K562 (cell line): ENCODE measurements around the gene YIPF2. TPM values are rescaled to one million over a fixed set of nuclear protein-coding genes. Genes with fewer than 3 reads are reported as not detected.

ENCODE experiments used
- ATAC-seq: fragments of 200-7000 bp; cut with Tn5 transposase; 3 replicates; pipeline ENCODE4 v1.9.1; 2020; ENCODE audit warnings: moderate library complexity
- BruUV-seq: library from RNA; stranded (reverse); fragments of 400-500 nt; replicated peaks from 2 replicates; lab custom pipeline; 2021; lab: Mats Ljungman, UMichigan
- CTCF ChIA-PET: fragments of 300-600 bp; formaldehyde crosslinking; extraction: SDS; loops from one replicate; lab custom pipeline; 2021; ENCODE audit warnings: low intra/inter-chr PET ratio; lab: Yijun Ruan, JAX
- POLR2A ChIA-PET: fragments of 300-600, 350-650 bp; sonication (Branson Sonifier 250); formaldehyde crosslinking; extraction: SDS; loops from one replicate; lab custom pipeline; 2021; ENCODE audit warnings: antibody characterized with exemption, inconsistent platforms; lab: Yijun Ruan, JAX
- DNase-seq, 4 experiments: peaks; one replicate each; pipeline versions ENCODE4 v3.0.0 to v3.0.0-alpha.2; 2011 to 2018; ENCODE audit warnings: low spot score in 3 of 4, mixed read lengths in 3 of 4; ENCODE audit errors: extremely low read depth in 1 of 4
- FAIRE-seq: peaks from 2 replicates; lab custom pipeline; 2011; peaks lifted over from hg19 to GRCh38; lab: Jason Lieb, UNC
- H2AFZ ChIP-seq: 2 replicates; pipeline ENCODE4 v1.6.0; 2011; ENCODE audit warnings: low read depth, low read length, control low read depth, inconsistent platforms
- H3K27ac ChIP-seq: fragments of 200-600 bp; 3 replicates; pipeline ENCODE4 v1.8.0; 2011; ENCODE audit warnings: low read depth, mild to moderate bottlenecking, control low read depth, inconsistent platforms, low read length, moderate library complexity, mixed read lengths; ENCODE audit errors: extremely low read depth
- H3K27me3 ChIP-seq, 2 experiments: fragments of 300-600 bp in 1 of 2; 2 replicates in 1 of 2; 3 replicates in 1 of 2; pipeline versions ENCODE4 v1.6.0 to v1.8.0; 2011; ENCODE audit warnings: inconsistent platforms in 2 of 2, low read length in 2 of 2, mild to moderate bottlenecking in 1 of 2, mixed read lengths in 1 of 2, moderate library complexity in 1 of 2; ENCODE audit not compliant: control insufficient read depth in 2 of 2, insufficient read depth in 2 of 2
- H3K36me3 ChIP-seq: fragments of 300-600 bp; 3 replicates; pipeline ENCODE4 v1.8.0; 2011; ENCODE audit warnings: mild to moderate bottlenecking, low read length, inconsistent platforms; ENCODE audit not compliant: control insufficient read depth, insufficient read depth
- H3K4me1 ChIP-seq, 2 experiments: fragments of 200-600 bp in 1 of 2; replicated peaks in 1 of 2; 2 replicates in 1 of 2; 3 replicates in 1 of 2; pipeline versions ENCODE4 v1.5.1 to v1.8.0; 2011; ENCODE audit warnings: inconsistent platforms in 2 of 2, low read length in 2 of 2, mild to moderate bottlenecking in 1 of 2, mixed read lengths in 1 of 2, moderate library complexity in 1 of 2; ENCODE audit not compliant: control insufficient read depth in 2 of 2, insufficient read depth in 2 of 2
- H3K4me2 ChIP-seq: 2 replicates; pipeline ENCODE4 v1.6.1; 2011; ENCODE audit warnings: low read length, control low read depth, inconsistent platforms, mixed read lengths; ENCODE audit not compliant: insufficient read depth
- H3K4me3 ChIP-seq: fragments of 200-600 bp; sonication (generic), shearing (Covaris generic); 2 replicates; pipeline ENCODE4 v1.5.1; 2016; ENCODE audit warnings: control low read depth, inconsistent platforms
- H3K79me2 ChIP-seq: fragments of 200-600 bp; 3 replicates; pipeline ENCODE4 v1.8.0; 2011; ENCODE audit warnings: low read length, inconsistent platforms; ENCODE audit not compliant: control insufficient read depth, insufficient read depth
- H3K9ac ChIP-seq, 2 experiments: 2 replicates each; pipeline versions ENCODE4 v1.6.0 to v1.6.1; 2011; ENCODE audit warnings: low read depth in 2 of 2, low read length in 2 of 2, control low read depth in 1 of 2, inconsistent platforms in 1 of 2, mild to moderate bottlenecking in 1 of 2, mixed read lengths in 1 of 2; ENCODE audit not compliant: insufficient read depth in 1 of 2
- H3K9me1 ChIP-seq: one replicate; pipeline ENCODE4 v1.6.0; 2011; ENCODE audit warnings: inconsistent platforms, mild to moderate bottlenecking, low read length, moderate library complexity; ENCODE audit not compliant: control insufficient read depth, insufficient read depth
- H3K9me3 ChIP-seq: replicated peaks from 2 replicates; pipeline ENCODE4 v1.5.1; 2011; ENCODE audit warnings: low read depth, low read length, inconsistent platforms; ENCODE audit not compliant: control insufficient read depth, insufficient read depth
- H4K20me1 ChIP-seq: replicated peaks from 2 replicates; pipeline ENCODE4 v1.6.1; 2011; ENCODE audit warnings: low read length, inconsistent platforms, mixed read lengths; ENCODE audit not compliant: control insufficient read depth, insufficient read depth
- EP300 ChIP-seq: IDR thresholded peaks from 2 replicates; pipeline ENCODE4 v1.6.1; 2012; ENCODE audit warnings: low read length, improper control_type of control experiment
- FOXA1 ChIP-seq: fragments of 450-650 bp; IDR thresholded peaks from 2 replicates; pipeline ENCODE4 v1.6.1; 2016; ENCODE audit warnings: mild to moderate bottlenecking, borderline replicate concordance
- FOXA3 ChIP-seq, 2 experiments: fragments of 450-650 bp in 1 of 2; sonication (generic) in 1 of 2; formaldehyde crosslinking; IDR thresholded peaks in 1 of 2; conservative IDR thresholded peaks in 1 of 2; 2 replicates each; pipeline versions ENCODE4 v1.4.0 to v1.8.0; 2020 to 2022; ENCODE audit warnings: mild to moderate bottlenecking in 2 of 2, missing genetic modification reagents in 1 of 2
- GABPB2 ChIP-seq: fragments of 250-450 bp; sonication (Bioruptor Pico); conservative IDR thresholded peaks from 2 replicates; pipeline ENCODE4 v1.5.1; 2021; ENCODE audit warnings: mild to moderate bottlenecking
- HIVEP1 ChIP-seq: fragments of 250-450 bp; sonication (Bioruptor Pico); IDR thresholded peaks from 2 replicates; pipeline ENCODE4 v1.4.0; 2020; ENCODE audit warnings: mild to moderate bottlenecking
- HMG20B ChIP-seq: fragments of 250-450 bp; sonication (Bioruptor Pico); IDR thresholded peaks from 2 replicates; pipeline ENCODE4 v1.5.0; 2021; ENCODE audit warnings: mild to moderate bottlenecking
- HMGN3 ChIP-seq: IDR thresholded peaks from 2 replicates; pipeline ENCODE4 v1.6.1; 2011; ENCODE audit warnings: borderline replicate concordance, low read depth, mild to moderate bottlenecking, mixed read lengths, low read length; ENCODE audit not compliant: insufficient read length; ENCODE audit errors: extremely low read depth
- KDM5B ChIP-seq: fragments of 200-600 bp; sonication (generic); IDR thresholded peaks from 2 replicates; pipeline ENCODE4 v1.6.1; 2012; ENCODE audit warnings: low read depth, mild to moderate bottlenecking, moderate library complexity, low read length, control low read depth, inconsistent platforms; ENCODE audit not compliant: insufficient replicate concordance
- NELFE ChIP-seq: IDR thresholded peaks from 2 replicates; pipeline ENCODE4 v1.6.1; 2011; ENCODE audit warnings: mild to moderate bottlenecking; ENCODE audit not compliant: insufficient read depth, insufficient read length
- NFRKB ChIP-seq: fragments of 450-650 bp; IDR thresholded peaks from 2 replicates; pipeline ENCODE4 v1.6.1; 2016; ENCODE audit warnings: low read depth
- POLR2A ChIP-seq: fragments of 450-650 bp; conservative IDR thresholded peaks from 2 replicates; pipeline ENCODE4 v1.6.1; 2016
- POLR2G ChIP-seq: fragments of 200-400 bp; formaldehyde crosslinking; IDR thresholded peaks from 2 replicates; pipeline ENCODE4 v1.6.1; 2017; ENCODE audit warnings: low read depth, mild to moderate bottlenecking, antibody characterized with exemption, low read length, moderate library complexity
- RBM22 ChIP-seq: fragments of 200-400 bp; formaldehyde crosslinking; IDR thresholded peaks from 2 replicates; pipeline ENCODE4 v1.6.1; 2018; ENCODE audit warnings: low read length, low read depth; ENCODE audit not compliant: poor library complexity, severe bottlenecking
- SNRNP70 ChIP-seq: fragments of 200-400 bp; formaldehyde crosslinking; optimal IDR thresholded peaks from 2 replicates; pipeline ENCODE3; 2017; ENCODE audit warnings: low read depth, low read length
- SUPT5H ChIP-seq: fragments of 450-650 bp; IDR thresholded peaks from 2 replicates; pipeline ENCODE4 v1.6.1; 2016
- ZNF57 ChIP-seq: fragments of 450-650 bp; formaldehyde crosslinking; IDR thresholded peaks from 2 replicates; pipeline ENCODE4 v1.4.0; 2020; ENCODE audit warnings: mild to moderate bottlenecking, moderate library complexity
- WGBS: fragments of 100-300 bp; shearing (Covaris generic); methylation state at CpG from one replicate; pipeline ENCODE4 v1.1.6; 2016; ENCODE audit warnings: low coverage, mixed read lengths; ENCODE audit not compliant: insufficient coverage; ENCODE audit errors: missing lambda C conversion rate; 5-methylcytosine and 5-hydroxymethylcytosine counted together
- in situ Hi-C: fragments of 300-500 bp; cut with MboI; formaldehyde crosslinking; loops from 4 replicates; pipeline ENCODE4 v1.15.0; 2018; ENCODE audit warnings: inconsistent platforms, mixed read lengths
- intact Hi-C: fragments of 100-400 bp; cut with micrococcal nuclease; formaldehyde crosslinking; loops from 2 replicates; pipeline ENCODE4 v1.14.2; 2022
- polyA plus RNA-seq, 8 experiments: library from polyadenylated mRNA; depleted of rRNA in 4 of 8; stranded (reverse) in 5 of 8; unstranded in 3 of 8; fragments of >200 nt; fragmentation: Nextera tagmentation in 2 of 8; fragmentation: Illumina TruSeq in 1 of 8; extraction: Ambion mirVana in 2 of 8; extraction: Trizol in 1 of 8; gene quantifications; 2 replicates each; pipeline versions ENCODE4 v1.2.1 to v1.2.3, GENCODE V29; 2011 to 2014; ENCODE audit warnings: inconsistent platforms in 1 of 8, missing spikeins in 1 of 8
- total RNA-seq, 7 experiments: library from RNA; depleted of rRNA in 6 of 7; stranded (reverse); fragments of >200 nt in 6 of 7; fragmentation: Illumina TruSeq in 2 of 7; extraction: Trizol in 2 of 7; gene quantifications; 2 replicates each; pipeline versions ENCODE4 v1.2.1 to v1.2.3, GENCODE V29; 2011 to 2021; ENCODE audit warnings: low replicate concordance in 1 of 7
- TF ChIP-seq, protein P1 (sequence below): fragments of 450-650 bp; formaldehyde crosslinking; IDR thresholded peaks from 2 replicates; pipeline ENCODE4 v1.4.0; 2022; ENCODE audit warnings: missing genetic modification characterization
- TF ChIP-seq, protein P2 (sequence below): fragments of 250-450 bp; sonication (Bioruptor Pico); IDR thresholded peaks from 2 replicates; pipeline ENCODE4 v1.5.0; 2020; ENCODE audit warnings: mild to moderate bottlenecking, borderline replicate concordance
- TF ChIP-seq, protein P3 (sequence below): fragments of 250-450 bp; sonication (Bioruptor Pico); IDR thresholded peaks from 2 replicates; pipeline ENCODE4 v1.4.0; 2020

The YIPF2 gene
- total and polyA plus RNA-seq, 9 of the 15 experiments (the other 6 are each of a cell fraction or from before 2014, with no cell fraction given) = 1.3 to 65.2 (median 31.6) TPM

DNA sequence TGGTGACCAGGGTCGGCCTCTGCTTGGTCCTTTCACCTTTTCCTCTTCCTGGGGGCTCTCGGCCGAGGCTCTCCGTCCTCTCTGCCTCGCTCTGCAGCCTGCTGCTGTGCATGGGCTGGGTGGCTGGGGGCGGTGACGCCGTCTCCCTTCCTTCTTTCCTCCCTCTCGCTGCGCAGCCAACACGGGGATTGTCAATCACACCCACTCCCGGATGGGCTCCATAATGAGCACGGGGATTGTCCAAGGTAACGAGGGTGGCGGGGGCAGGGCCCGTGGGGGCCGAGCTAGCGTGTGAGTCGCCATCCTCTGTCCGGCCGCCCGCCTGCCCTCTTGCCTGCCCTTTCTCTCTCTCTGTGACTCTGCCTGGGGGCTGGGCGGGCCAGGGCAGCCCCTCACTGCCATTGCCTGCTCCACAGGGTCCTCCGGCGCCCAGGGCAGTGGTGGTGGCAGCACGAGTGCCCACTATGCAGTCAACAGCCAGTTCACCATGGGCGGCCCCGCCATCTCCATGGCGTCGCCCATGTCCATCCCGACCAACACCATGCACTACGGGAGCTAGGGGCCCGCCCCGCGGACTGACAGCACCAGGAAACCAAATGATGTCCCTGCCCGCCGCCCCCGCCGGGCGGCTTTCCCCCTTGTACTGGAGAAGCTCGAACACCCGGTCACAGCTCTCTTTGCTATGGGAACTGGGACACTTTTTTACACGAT lies 7.1 kb downstream of the YIPF2 start:
- Histone ChIP-seq H3K36me3 (peaks cover 73% of the 10 kb centered on the region; the same call in 2 of the 3 replicates), H3K9me3 (no peaks in the 10 kb centered on the region), H3K4me2 (no peak overlapping the region), H3K4me3 (no peak overlapping the region), H3K9ac (peak overlapping the region in 1 of 2 experiments; percentile 37; a peak in 1 of 4 replicates), H3K27me3 (no peaks in the 10 kb centered on the region), H3K4me1 (peaks cover 0 to 36% of the 10 kb centered on the region in 2 experiments; a peak in 1 of 5 replicates), H4K20me1 (no peaks in the 10 kb centered on the region), H3K79me2 (no peaks in the 10 kb centered on the region), H2AFZ (no peak overlapping the region), H3K9me1 (peaks cover 5% of the 10 kb centered on the region), H3K27ac (no peak overlapping the region)
- ChIA-PET POLR2A (interaction anchor here (1.4 kb wide), 1 partner anchor 9 kb away, joined by 4 read pairs; no protein-coding TSS in a partner anchor), CTCF (no interaction called here)
- in situ Hi-C loops (no loop called here), intact Hi-C loops (no loop called here)
- no TSS peak for BruUV-seq
- 90% methylated on average over 38 of the region's 43 CpGs for WGBS
- FAIRE-seq (no peak), DNase-seq (no peak), ATAC-seq (peak; percentile 5; the same call in 2 of the 3 replicates)
- TF ChIP-seq NFRKB (no peak), FOXA3 (CRISPR knock-in tag; conservative IDR thresholded peaks at IDR 0.05 in 1 of 2, IDR thresholded peaks at IDR 0.05 in 1 of 2) (no peak), EP300 (no peak), POLR2A (peak; percentile 62), POLR2G (peak; percentile 63), HMGN3 (peak; percentile 1), GABPB2 (CRISPR knock-in tag) (no peak), HIVEP1 (CRISPR knock-in tag) (no peak), NELFE (no peak), SNRNP70 (no peak), ZNF57 (CRISPR knock-in tag) (no peak), KDM5B (peak; percentile 40), FOXA1 (no peak), HMG20B (no peak), RBM22 (peak; percentile 93), SUPT5H (0 out of 2 replicates have a peak, but pooled peaks have one; percentile 52)
- TF ChIP-seq, protein P1, sequence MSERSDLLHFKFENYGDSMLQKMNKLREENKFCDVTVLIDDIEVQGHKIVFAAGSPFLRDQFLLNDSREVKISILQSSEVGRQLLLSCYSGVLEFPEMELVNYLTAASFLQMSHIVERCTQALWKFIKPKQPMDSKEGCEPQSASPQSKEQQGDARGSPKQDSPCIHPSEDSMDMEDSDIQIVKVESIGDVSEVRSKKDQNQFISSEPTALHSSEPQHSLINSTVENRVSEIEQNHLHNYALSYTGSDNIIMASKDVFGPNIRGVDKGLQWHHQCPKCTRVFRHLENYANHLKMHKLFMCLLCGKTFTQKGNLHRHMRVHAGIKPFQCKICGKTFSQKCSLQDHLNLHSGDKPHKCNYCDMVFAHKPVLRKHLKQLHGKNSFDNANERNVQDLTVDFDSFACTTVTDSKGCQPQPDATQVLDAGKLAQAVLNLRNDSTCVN (CRISPR knock-in tag) = no peak
- TF ChIP-seq, protein P2, sequence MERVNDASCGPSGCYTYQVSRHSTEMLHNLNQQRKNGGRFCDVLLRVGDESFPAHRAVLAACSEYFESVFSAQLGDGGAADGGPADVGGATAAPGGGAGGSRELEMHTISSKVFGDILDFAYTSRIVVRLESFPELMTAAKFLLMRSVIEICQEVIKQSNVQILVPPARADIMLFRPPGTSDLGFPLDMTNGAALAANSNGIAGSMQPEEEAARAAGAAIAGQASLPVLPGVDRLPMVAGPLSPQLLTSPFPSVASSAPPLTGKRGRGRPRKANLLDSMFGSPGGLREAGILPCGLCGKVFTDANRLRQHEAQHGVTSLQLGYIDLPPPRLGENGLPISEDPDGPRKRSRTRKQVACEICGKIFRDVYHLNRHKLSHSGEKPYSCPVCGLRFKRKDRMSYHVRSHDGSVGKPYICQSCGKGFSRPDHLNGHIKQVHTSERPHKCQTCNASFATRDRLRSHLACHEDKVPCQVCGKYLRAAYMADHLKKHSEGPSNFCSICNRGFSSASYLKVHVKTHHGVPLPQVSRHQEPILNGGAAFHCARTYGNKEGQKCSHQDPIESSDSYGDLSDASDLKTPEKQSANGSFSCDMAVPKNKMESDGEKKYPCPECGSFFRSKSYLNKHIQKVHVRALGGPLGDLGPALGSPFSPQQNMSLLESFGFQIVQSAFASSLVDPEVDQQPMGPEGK (CRISPR knock-in tag) = no peak
- TF ChIP-seq, protein P3, sequence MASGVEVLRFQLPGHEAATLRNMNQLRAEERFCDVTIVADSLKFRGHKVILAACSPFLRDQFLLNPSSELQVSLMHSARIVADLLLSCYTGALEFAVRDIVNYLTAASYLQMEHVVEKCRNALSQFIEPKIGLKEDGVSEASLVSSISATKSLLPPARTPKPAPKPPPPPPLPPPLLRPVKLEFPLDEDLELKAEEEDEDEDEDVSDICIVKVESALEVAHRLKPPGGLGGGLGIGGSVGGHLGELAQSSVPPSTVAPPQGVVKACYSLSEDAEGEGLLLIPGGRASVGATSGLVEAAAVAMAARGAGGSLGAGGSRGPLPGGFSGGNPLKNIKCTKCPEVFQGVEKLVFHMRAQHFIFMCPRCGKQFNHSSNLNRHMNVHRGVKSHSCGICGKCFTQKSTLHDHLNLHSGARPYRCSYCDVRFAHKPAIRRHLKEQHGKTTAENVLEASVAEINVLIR = no peak
